GM23248 (cell line): Measurements from ENCODE around the gene LIX1L. TPM values are rescaled to one million over a fixed set of nuclear protein-coding genes. Genes with fewer than 3 reads are reported as not detected.

ENCODE experiments used
- DNase-seq: peaks from one replicate; pipeline ENCODE4 v3.0.0-alpha.2; 2015
- H2AFZ ChIP-seq: fragments of 200-600 bp; sonication (generic); 2 replicates; pipeline ENCODE4 v1.6.1; 2016; ENCODE audit warnings: antibody characterized with exemption
- H3F3A ChIP-seq: fragments of 200-600 bp; sonication (generic); 2 replicates; pipeline ENCODE4 v1.6.1; 2016; ENCODE audit warnings: mild to moderate bottlenecking, antibody characterized with exemption, mixed run types; ENCODE audit not compliant: insufficient read depth
- H3K27ac ChIP-seq: fragments of 200-600 bp; sonication (generic); 2 replicates; pipeline ENCODE4 v1.5.1; 2016; ENCODE audit warnings: mild to moderate bottlenecking
- H3K27me3 ChIP-seq: fragments of 200-600 bp; sonication (generic); replicated peaks from 2 replicates; pipeline ENCODE4 v1.6.1; 2016; ENCODE audit warnings: mild to moderate bottlenecking; ENCODE audit not compliant: insufficient read depth
- H3K36me3 ChIP-seq: fragments of 200-600 bp; sonication (generic); 2 replicates; pipeline ENCODE4 v1.6.1; 2016; ENCODE audit warnings: low read depth, mild to moderate bottlenecking
- H3K4me1 ChIP-seq: fragments of 200-600 bp; sonication (generic); 2 replicates; pipeline ENCODE4 v1.6.1; 2016; ENCODE audit warnings: mild to moderate bottlenecking; ENCODE audit not compliant: insufficient read depth
- H3K4me2 ChIP-seq: fragments of 200-600 bp; sonication (generic); one replicate; pipeline ENCODE4 v1.6.1; 2016; ENCODE audit warnings: mild to moderate bottlenecking; ENCODE audit not compliant: unreplicated experiment
- H3K4me3 ChIP-seq: fragments of 200-600 bp; sonication (generic); 2 replicates; pipeline ENCODE4 v1.5.1; 2016; ENCODE audit warnings: mild to moderate bottlenecking
- H3K79me2 ChIP-seq: fragments of 200-600 bp; sonication (generic); 2 replicates; pipeline ENCODE4 v1.6.1; 2016; ENCODE audit warnings: mild to moderate bottlenecking; ENCODE audit not compliant: insufficient read depth
- H3K9ac ChIP-seq: fragments of 200-600 bp; sonication (generic); 2 replicates; pipeline ENCODE4 v1.6.1; 2016; ENCODE audit warnings: mild to moderate bottlenecking
- H3K9me2 ChIP-seq: fragments of 200-600 bp; sonication (generic); 2 replicates; pipeline ENCODE4 v1.6.1; 2016; ENCODE audit warnings: mixed run types, mild to moderate bottlenecking, moderate library complexity; ENCODE audit not compliant: insufficient read depth
- H3K9me3 ChIP-seq: fragments of 200-600 bp; sonication (generic); one replicate; pipeline ENCODE4 v1.6.1; 2017; ENCODE audit warnings: low read depth
- H4K20me1 ChIP-seq: fragments of 200-600 bp; sonication (generic); 2 replicates; pipeline ENCODE4 v1.6.0; 2016; ENCODE audit not compliant: insufficient read depth
- EZH2 ChIP-seq: fragments of 200-600 bp; sonication (generic); IDR thresholded peaks from 2 replicates; pipeline ENCODE4 v1.6.1; 2018; ENCODE audit warnings: antibody characterized with exemption, mild to moderate bottlenecking; ENCODE audit not compliant: insufficient read depth, poor library complexity, severe bottlenecking
- EZH2phosphoT487 ChIP-seq: fragments of 200-600 bp; sonication (generic); IDR thresholded peaks from 2 replicates; pipeline ENCODE4 v1.6.1; 2018; ENCODE audit warnings: antibody characterized with exemption, moderate library complexity, mild to moderate bottlenecking, low read depth; ENCODE audit not compliant: insufficient read depth
- WGBS, 2 experiments: methylation state at CpG; one replicate each; pipeline ENCODE4 v1.1.6; 2015 to 2017; ENCODE audit warnings: low lambda C conversion rate in 2 of 2, low coverage in 1 of 2; ENCODE audit errors: missing lambda C conversion rate in 2 of 2; 5-methylcytosine and 5-hydroxymethylcytosine counted together
- in situ Hi-C: fragments of 300-500 bp; cut with MboI; formaldehyde crosslinking; loops from 2 replicates; pipeline ENCODE4 v1.15.0; 2020
- polyA plus RNA-seq: library from polyadenylated mRNA; unstranded; fragments of >200 nt; fragmentation: Nextera tagmentation; extraction: Ambion mirVana; gene quantifications from 2 replicates; pipeline ENCODE4 v1.2.1, GENCODE V29; 2016
- total RNA-seq: library from RNA; depleted of rRNA; stranded (reverse); fragments of >200 nt; shearing (Covaris generic); gene quantifications from 2 replicates; pipeline ENCODE4 v1.2.3, GENCODE V29; 2014

LIX1L gene
- total and polyA plus RNA-seq, 2 experiments from 2014 or later = 18.3 to 36.5 TPM

- Histone ChIP-seq H3K9me2 (no peaks in the 10 kb centered on the region), H3K27me3 (no peaks in the 10 kb centered on the region), H3K27ac (no peak overlapping the region), H3K4me3 (no peak overlapping the region), H3K79me2 (no peaks in the 10 kb centered on the region), H3K4me2 (no peak overlapping the region), H3F3A (peaks cover 41% of the 10 kb centered on the region), H3K36me3 (no peaks in the 10 kb centered on the region), H3K9me3 (no peaks in the 10 kb centered on the region), H3K9ac (no peak overlapping the region), H3K4me1 (peaks cover 30% of the 10 kb centered on the region), H4K20me1 (no peaks in the 10 kb centered on the region), H2AFZ (no peak overlapping the region)
- 77 to 80% methylated on average over 5 of the region's 5 CpGs for WGBS, 2 experiments
- in situ Hi-C loops = no loop called here
- no peak for DNase-seq
- TF ChIP-seq EZH2phosphoT487 (no peak), EZH2 (no peak)
These were observed 70.2 kb downstream of the LIX1L start for GRCh38 chr1:145887631-145888030.

- H3K9ac ChIP-seq = no peak overlapping the region
- H3K9me3 ChIP-seq = no peaks in the 10 kb centered on the region
- WGBS, 2 experiments = 77 to 80% methylated on average over 8 of the region's 8 CpGs
- no peak overlapping the region for H3K4me3 ChIP-seq
- H4K20me1 ChIP-seq = no peaks in the 10 kb centered on the region
- H3F3A ChIP-seq = peaks cover 36% of the 10 kb centered on the region
- no peaks in the 10 kb centered on the region for H3K36me3 ChIP-seq
- H3K4me1 ChIP-seq = peaks cover 25% of the 10 kb centered on the region
- H3K9me2 ChIP-seq = no peaks in the 10 kb centered on the region
- no peak overlapping the region for H3K27ac ChIP-seq
- no peak overlapping the region for H3K4me2 ChIP-seq
- TF ChIP-seq EZH2 (no peak), EZH2phosphoT487 (no peak)
- no peak for DNase-seq
- in situ Hi-C loops = no loop called here
- H3K27me3 ChIP-seq = no peaks in the 10 kb centered on the region
- H2AFZ ChIP-seq = no peak overlapping the region
- no peaks in the 10 kb centered on the region for H3K79me2 ChIP-seq
These were observed 71.0 kb downstream of the LIX1L start for GRCh38 chr1:145886816-145887215.

- peak overlapping the region; percentile 91 for H2AFZ ChIP-seq
- TF ChIP-seq EZH2 (no peak), EZH2phosphoT487 (no peak)
- no peak overlapping the region for H3K27ac ChIP-seq
- no peaks in the 10 kb centered on the region for H3K9me2 ChIP-seq
- H3K27me3 ChIP-seq = no peaks in the 10 kb centered on the region
- no peaks in the 10 kb centered on the region for H3K79me2 ChIP-seq
- DNase-seq = no peak
- peaks cover 21% of the 10 kb centered on the region for H3K4me1 ChIP-seq
- peak overlapping the region; percentile 80 for H3K4me3 ChIP-seq
- H3K9me3 ChIP-seq = no peaks in the 10 kb centered on the region
- in situ Hi-C loops = no loop called here
- H3K9ac ChIP-seq = no peak overlapping the region
- H3F3A ChIP-seq = peaks cover 32% of the 10 kb centered on the region
- no peaks in the 10 kb centered on the region for H3K36me3 ChIP-seq
- H4K20me1 ChIP-seq = no peaks in the 10 kb centered on the region
- H3K4me2 ChIP-seq = peak overlapping the region; percentile 81
- 49% methylated on average over 11 of the region's 11 CpGs for WGBS, 2 experiments
These were observed 71.4 kb downstream of the LIX1L start for GRCh38 chr1:145886390-145886789.

- Histone ChIP-seq H3K9me2 (no peaks in the 10 kb centered on the region), H4K20me1 (no peaks in the 10 kb centered on the region), H3K4me3 (peak within 1 kb of the TSS; percentile 80), H3K4me2 (peak within 1 kb of the TSS; percentile 81), H3K79me2 (no peaks in the 10 kb centered on the region), H3K4me1 (peaks cover 15% of the 10 kb centered on the region), H2AFZ (peak within 1 kb of the TSS; percentile 91), H3K36me3 (no peaks in the 10 kb centered on the region), H3K27ac (peak within 1 kb of the TSS; percentile 38), H3K27me3 (no peaks in the 10 kb centered on the region), H3F3A (peaks cover 27% of the 10 kb centered on the region), H3K9ac (no peak within 1 kb of the TSS), H3K9me3 (no peaks in the 10 kb centered on the region)
- in situ Hi-C loops = no loop called here
- 0 to 2% methylated on average over 13 to 36 of the region's 36 CpGs for WGBS, 2 experiments
- TF ChIP-seq EZH2 (no peak), EZH2phosphoT487 (no peak)
- DNase-seq = peak; percentile 86
These were observed 72.0 kb downstream of the LIX1L start, which contains the start of gene ANKRD35 for GRCh38 chr1:145885738-145886287. Gene ANKRD35, minus strand, starts transcription at chr1:145885866. Its CDS starts 108 bp downstream, at chr1:145885758.
